PFSK-1 (cell line): ENCODE measurements around the gene NPIPB2.

Experiments
- FOXP2 ChIP-seq: optimal IDR thresholded peaks from 2 replicates; pipeline ENCODE3; 2011; ENCODE audit warnings: borderline replicate concordance, control low read depth, inconsistent platforms; ENCODE audit not compliant: insufficient read depth; ENCODE audit errors: extremely low read length, extremely low read depth
- POLR2AphosphoS5 ChIP-seq: IDR thresholded peaks from 2 replicates; pipeline ENCODE4 v1.6.1; 2012; ENCODE audit warnings: low read depth, mild to moderate bottlenecking, control low read depth, low read length, moderate library complexity
- REST ChIP-seq, 2 experiments: IDR thresholded peaks; 2 replicates each; pipeline versions ENCODE4 v1.6.1 to v1.8.0; 2011 to 2012; ENCODE audit warnings: low read depth in 2 of 2, low read length in 2 of 2, control low read depth in 1 of 2, inconsistent platforms in 1 of 2, mild to moderate bottlenecking in 1 of 2, moderate library complexity in 1 of 2; ENCODE audit not compliant: insufficient read depth in 1 of 2
- SIN3A ChIP-seq: IDR thresholded peaks from 2 replicates; pipeline ENCODE4 v1.6.1; 2012; ENCODE audit warnings: mild to moderate bottlenecking, low read length, moderate library complexity, borderline replicate concordance; ENCODE audit not compliant: insufficient read depth
- TAF1 ChIP-seq: IDR thresholded peaks from 2 replicates; pipeline ENCODE4 v1.6.1; 2012; ENCODE audit warnings: low read length, control low read depth, borderline replicate concordance; ENCODE audit not compliant: insufficient read depth

The NPIPB2 gene

DNA sequence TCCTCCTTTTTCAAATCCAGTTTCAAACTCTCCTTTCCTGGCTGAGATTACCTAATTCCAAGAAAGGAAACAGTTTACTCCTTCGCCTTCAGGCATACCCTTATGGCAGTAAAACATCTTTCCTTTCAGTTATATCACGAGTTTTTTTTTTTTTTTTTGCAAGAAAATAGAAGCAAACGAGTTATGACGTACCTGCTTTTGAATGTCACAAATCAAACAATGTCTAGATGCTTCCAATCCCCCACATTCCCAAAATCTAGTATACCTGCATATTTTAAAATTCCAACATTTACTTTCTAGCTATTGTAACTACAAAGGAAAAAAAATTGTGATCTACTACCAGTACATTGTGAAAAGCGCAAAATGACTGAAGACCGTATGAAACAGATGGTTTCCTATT is 55.0 kb downstream of the NPIPB2 start:
- TF ChIP-seq POLR2AphosphoS5, result no peak
- no peak for TF ChIP-seq REST (IDR thresholded peaks at IDR 0.05; ENCODE audit: insufficient read depth in 1 of 2, low read depth in 2 of 2, low read length in 2 of 2)
- no peak for TF ChIP-seq FOXP2
- TF ChIP-seq SIN3A, result no peak
- no peak for TF ChIP-seq TAF1

DNA sequence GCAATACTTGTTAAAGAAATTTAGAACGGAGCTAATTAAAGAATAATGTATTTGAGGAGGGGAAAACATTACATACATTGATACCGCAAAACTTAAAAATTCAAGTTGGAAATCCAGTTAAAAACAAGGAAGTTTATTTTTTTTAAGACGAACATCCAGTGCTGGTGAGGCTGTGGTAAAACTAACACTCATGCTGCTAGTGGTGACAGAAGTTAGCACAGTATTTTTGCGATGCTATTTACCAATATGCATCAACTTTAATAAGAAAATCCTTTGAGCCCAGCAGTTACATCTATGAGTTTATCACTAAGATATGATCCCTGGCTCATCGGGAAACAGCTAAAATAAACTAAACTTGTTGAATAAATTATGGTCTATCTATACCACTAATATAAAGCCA is 57.8 kb downstream of the NPIPB2 start:
- TF ChIP-seq FOXP2, result no peak
- TF ChIP-seq SIN3A, result no peak
- no peak for TF ChIP-seq TAF1
- no peak for TF ChIP-seq POLR2AphosphoS5
- no peak for TF ChIP-seq REST (IDR thresholded peaks at IDR 0.05; ENCODE audit: insufficient read depth in 1 of 2, low read depth in 2 of 2, low read length in 2 of 2)

DNA sequence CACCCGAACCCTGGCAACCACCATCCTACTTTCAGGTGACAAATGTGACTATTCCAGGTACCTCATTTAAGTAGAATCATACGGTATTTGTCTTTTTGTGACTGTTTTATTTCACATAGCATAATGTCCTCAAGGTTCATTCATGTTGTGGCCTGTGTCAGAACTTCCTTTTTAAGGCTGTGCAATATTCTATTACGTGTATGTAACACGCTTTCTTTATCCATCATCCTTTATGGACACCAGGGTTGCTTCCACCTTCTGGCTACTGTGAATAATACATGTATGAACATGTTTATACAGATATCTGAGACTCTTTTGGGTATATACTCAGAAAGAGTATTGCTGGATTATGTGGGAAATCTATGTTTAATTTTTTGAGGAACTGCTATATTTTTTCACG is 61.8 kb downstream of the NPIPB2 start:
- TF ChIP-seq TAF1 (no peak), FOXP2 (no peak), SIN3A (no peak), POLR2AphosphoS5 (no peak), REST (IDR thresholded peaks at IDR 0.05; ENCODE audit: insufficient read depth in 1 of 2, low read depth in 2 of 2, low read length in 2 of 2) (no peak)

DNA sequence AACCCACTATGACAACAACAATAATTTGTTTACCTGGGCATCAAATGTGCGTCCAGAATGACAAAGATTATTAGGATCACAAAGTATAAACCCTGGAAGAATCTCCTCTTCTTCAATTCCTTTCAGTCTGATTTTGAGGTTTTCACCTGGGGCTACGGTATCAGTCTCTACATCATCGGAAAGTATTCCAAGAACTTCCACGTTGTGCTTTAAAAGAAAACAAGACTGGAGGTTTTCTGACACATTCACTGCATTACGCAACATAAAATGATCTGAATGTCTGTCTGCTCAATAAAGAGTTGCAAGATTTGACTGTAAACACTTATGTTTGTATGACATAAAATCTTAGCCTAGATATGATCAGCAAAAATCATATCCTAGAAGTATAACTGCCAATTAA is 64.5 kb downstream of the NPIPB2 start:
- TF ChIP-seq TAF1, result no peak
- no peak for TF ChIP-seq REST (IDR thresholded peaks at IDR 0.05; ENCODE audit: insufficient read depth in 1 of 2, low read depth in 2 of 2, low read length in 2 of 2)
- no peak for TF ChIP-seq POLR2AphosphoS5
- TF ChIP-seq FOXP2, result no peak
- TF ChIP-seq SIN3A, result no peak
